ENCODE data around the gene AQP10. TPM values are rescaled to one million over a fixed set of nuclear protein-coding genes. Genes with fewer than 3 reads are reported as not detected.

Gene AQP10
- polyA plus RNA-seq, 1 of the 3 experiments (the other 2 are of a cell fraction) = 0.02 TPM

GRCh38 chr1:154288661-154289060 is 32.2 kb upstream of the AQP10 start:
- no peaks in the 10 kb centered on the region for H3K9me2 ChIP-seq
- H3K27ac ChIP-seq (ENCODE audit: low read depth in 2 of 2, low read length in 1 of 2) = no peak overlapping the region
- POLR2A ChIA-PET = no interaction called here
- CTCF ChIA-PET = no interaction called here
- H3F3A ChIP-seq (replicated peaks; ENCODE audit: insufficient read depth) = no peaks in the 10 kb centered on the region
- no peak overlapping the region for H2AFZ ChIP-seq (ENCODE audit: low read depth)
- TF ChIP-seq GATA2 (CRISPR knock-in tag; IDR thresholded peaks at IDR 0.05) = no peak
- no peak for TF ChIP-seq SIN3A (IDR thresholded peaks at IDR 0.05; ENCODE audit: borderline replicate concordance, low read depth, low read length)
- no peak for TF ChIP-seq RXRA (IDR thresholded peaks at IDR 0.05; ENCODE audit: borderline replicate concordance, low read depth)
- no peak for TF ChIP-seq MEF2A (IDR thresholded peaks at IDR 0.05; ENCODE audit: borderline replicate concordance, low read depth)
- TF ChIP-seq REST (IDR thresholded peaks at IDR 0.05; ENCODE audit: low read depth, low read length) = no peak
- TF ChIP-seq CHD2 (IDR thresholded peaks at IDR 0.05; ENCODE audit: low read length, partially characterized antibody) = no peak
- TF ChIP-seq POLR2AphosphoS5 (IDR thresholded peaks at IDR 0.05; ENCODE audit: low read depth, low read length) = no peak
- no peak for TF ChIP-seq YY1 (IDR thresholded peaks at IDR 0.05; ENCODE audit: low read depth)
- no peak for TF ChIP-seq TAF1 (IDR thresholded peaks at IDR 0.05; ENCODE audit: borderline replicate concordance, low read depth, low read length)
- TF ChIP-seq MAX (IDR thresholded peaks at IDR 0.05; ENCODE audit: low read depth) = no peak
- no peak for TF ChIP-seq MXI1 (IDR thresholded peaks at IDR 0.05; ENCODE audit: low read depth, low read length)
- no peak for DNase-seq
- H3K36me3 ChIP-seq (replicated peaks in 1 of 2; ENCODE audit: control insufficient read depth in 1 of 2, insufficient read depth in 2 of 2, low read length in 1 of 2) = no peaks in the 10 kb centered on the region
- H3K9me3 ChIP-seq = no peaks in the 10 kb centered on the region
- no peaks in the 10 kb centered on the region for H3K27me3 ChIP-seq (ENCODE audit: insufficient read depth)
- 32% methylated on average over 3 of the region's 3 CpGs for WGBS (ENCODE audit: low lambda C conversion rate)
- no peaks in the 10 kb centered on the region for H4K20me1 ChIP-seq (ENCODE audit: insufficient read depth)
- H3K79me2 ChIP-seq (ENCODE audit: insufficient read depth) = no peaks in the 10 kb centered on the region
- no peak overlapping the region for H3K9ac ChIP-seq
- no peak overlapping the region for H3K4me3 ChIP-seq (ENCODE audit: low read depth in 2 of 2, low read length in 1 of 2)
- H3K4me1 ChIP-seq (ENCODE audit: control insufficient read depth in 1 of 2, insufficient read depth in 2 of 2, low read depth in 1 of 2, low read length in 1 of 2) = no peaks in the 10 kb centered on the region
- H3K4me2 ChIP-seq = no peak overlapping the region

GRCh38 chr1:154290921-154291320 is 30.0 kb upstream of the AQP10 start:
- no peak for TF ChIP-seq CHD2 (IDR thresholded peaks at IDR 0.05; ENCODE audit: low read length, partially characterized antibody)
- no peak for TF ChIP-seq GABPA (IDR thresholded peaks at IDR 0.05; ENCODE audit: low read depth)
- TF ChIP-seq RFX5 (IDR thresholded peaks at IDR 0.05; ENCODE audit: low read length) = no peak
- no peak for TF ChIP-seq REST (IDR thresholded peaks at IDR 0.05; ENCODE audit: low read depth, low read length)
- TF ChIP-seq EZH2phosphoT487 (IDR thresholded peaks at IDR 0.05; ENCODE audit: borderline replicate concordance, low read depth) = no peak
- no peak for TF ChIP-seq MEF2A (IDR thresholded peaks at IDR 0.05; ENCODE audit: borderline replicate concordance, low read depth)
- TF ChIP-seq EP300 (IDR thresholded peaks at IDR 0.05; ENCODE audit: borderline replicate concordance in 1 of 2, low read depth in 1 of 2, low read length in 1 of 2) = no peak
- TF ChIP-seq POLR2AphosphoS5 (IDR thresholded peaks at IDR 0.05; ENCODE audit: low read depth, low read length) = no peak
- H4K20me1 ChIP-seq (ENCODE audit: insufficient read depth) = no peaks in the 10 kb centered on the region
- no peaks in the 10 kb centered on the region for H3K9me3 ChIP-seq
- H3K36me3 ChIP-seq (replicated peaks in 1 of 2; ENCODE audit: control insufficient read depth in 1 of 2, insufficient read depth in 2 of 2, low read length in 1 of 2) = no peaks in the 10 kb centered on the region
- no peak overlapping the region for H3K4me2 ChIP-seq
- no peaks in the 10 kb centered on the region for H3K79me2 ChIP-seq (ENCODE audit: insufficient read depth)
- no peaks in the 10 kb centered on the region for H3K27me3 ChIP-seq (ENCODE audit: insufficient read depth)
- no peaks in the 10 kb centered on the region for H3K9me2 ChIP-seq
- H2AFZ ChIP-seq (ENCODE audit: low read depth) = no peak overlapping the region
- H3K9ac ChIP-seq = no peak overlapping the region
- no peak overlapping the region for H3K4me3 ChIP-seq (ENCODE audit: low read depth in 2 of 2, low read length in 1 of 2)
- no peaks in the 10 kb centered on the region for H3F3A ChIP-seq (replicated peaks; ENCODE audit: insufficient read depth)
- ChIA-PET POLR2A (no interaction called here), CTCF (interaction anchor here (0.8 to 1.7 kb wide), 6 partner anchors 14 to 760 kb away, joined by 3 to 10 read pairs (median 4); partner anchors contain the start of gene ADAM15)
- H3K27ac ChIP-seq (ENCODE audit: low read depth in 2 of 2, low read length in 1 of 2) = no peak overlapping the region
- no peak for DNase-seq
- WGBS (ENCODE audit: low lambda C conversion rate) = 39% methylated on average over 1 of the region's 1 CpG
- no peaks in the 10 kb centered on the region for H3K4me1 ChIP-seq (ENCODE audit: control insufficient read depth in 1 of 2, insufficient read depth in 2 of 2, low read depth in 1 of 2, low read length in 1 of 2)
